ENCODE results near the gene TLL1.

GRCh38 chr4:165922747-165923146 is 49.7 kb downstream of the TLL1 start:
- TF ChIP-seq CTCF (conservative IDR thresholded peaks at IDR 0.05) (no peak), ZFX (IDR thresholded peaks at IDR 0.05) (no peak)

Data from C4-2B (cell line).